Heart right ventricle (tissue), 16 donors: ENCODE measurements around the gene AMPH. TPM values are rescaled to one million over a fixed set of nuclear protein-coding genes. Genes with fewer than 3 reads are reported as not detected.

ENCODE experiments used
- ATAC-seq, 8 donors: fragments of 200-7000 bp; cut with Tn5 transposase; one replicate each; pipeline ENCODE4 v1.9.1; 2020; ENCODE audit warnings: mild to moderate bottlenecking in 8 of 8, moderate library complexity in 8 of 8, moderate number of reproducible peaks in 1 of 8
- DNase-seq, 2 donors: peaks; one replicate each; pipeline ENCODE4 v3.0.0-alpha.2; 2020
- H3K27ac ChIP-seq, 10 donors: fragments of 200-600 bp; sonication (generic) in 2 of 10; one replicate each; pipeline versions ENCODE4 v1.5.0 to v1.8.0; 2020 to 2022; ENCODE audit warnings: mild to moderate bottlenecking in 3 of 10
- H3K27me3 ChIP-seq, 7 donors: fragments of 200-600 bp; one replicate each; pipeline ENCODE4 v1.8.0; 2021 to 2022; ENCODE audit warnings: mild to moderate bottlenecking in 2 of 7
- H3K36me3 ChIP-seq, 9 donors: fragments of 200-600 bp; sonication (generic) in 1 of 9; one replicate each; pipeline versions ENCODE4 v1.5.0 to v1.8.0; 2020 to 2022; ENCODE audit warnings: mild to moderate bottlenecking in 2 of 9
- H3K4me1 ChIP-seq, 9 donors: fragments of 200-600 bp; sonication (generic) in 1 of 9; one replicate each; pipeline versions ENCODE4 v1.5.0 to v1.8.0; 2020 to 2022; ENCODE audit warnings: mild to moderate bottlenecking in 4 of 9
- H3K4me3 ChIP-seq, 10 donors: fragments of 200-600 bp; sonication (generic) in 2 of 10; one replicate each; pipeline versions ENCODE4 v1.5.0 to v1.8.0; 2020 to 2022; ENCODE audit warnings: mild to moderate bottlenecking in 7 of 10, moderate library complexity in 2 of 10
- H3K9me3 ChIP-seq, 11 donors: fragments of 200-600 bp in 10 of 11; sonication (generic) in 2 of 11; one replicate each; pipeline versions ENCODE4 v1.5.0 to v1.8.0; 2013 to 2022; ENCODE audit warnings: mild to moderate bottlenecking in 2 of 11, control low read depth in 1 of 11, moderate library complexity in 1 of 11
- WGBS, 2 donors: extraction: QIAGEN DNeasy Blood & Tissue Kit; methylation state at CpG; one replicate each; pipeline ENCODE4 v1.1.7; 2013; ENCODE audit warnings: inconsistent platforms in 1 of 2; 5-methylcytosine and 5-hydroxymethylcytosine counted together
- intact Hi-C, 10 donors: fragments of 100-400 bp; cut with DNase I; formaldehyde crosslinking; loops; one replicate each; pipeline versions ENCODE4 v1.11.1 to v1.14.2; 2022
- polyA plus RNA-seq, 2 donors: library from polyadenylated mRNA; stranded (reverse); fragments of 200-250 nt; gene quantifications; one replicate each; pipeline ENCODE4 v1.2.3, GENCODE V29; 2013
- total RNA-seq, 10 donors: library from RNA; stranded (reverse); fragmentation: NEBNext Ultra II Directional in 3 of 10; extraction: Animal tissue kit (Norgen Biotek cat#: 25700) in 3 of 10; gene quantifications; one replicate each; pipeline versions ENCODE4 v1.2.1 to v1.2.4, GENCODE V29; 2021 to 2023
- TF ChIP-seq, protein P1 (sequence below), 9 donors: fragments of 200-600 bp; sonication (generic) in 2 of 9; IDR thresholded peaks; one replicate each; pipeline versions ENCODE4 v1.5.0 to v1.8.0; 2021 to 2022; ENCODE audit warnings: antibody characterized with exemption in 9 of 9, mild to moderate bottlenecking in 5 of 9, moderate library complexity in 1 of 9
- donor health status: Arrhythmogenic right ventricular cardiomyopathy.
- donor health status: ischemic (EF 13 %, LVEDD 7.1; RV severe dilation, severe dysfunction).
- donor health status: healthy with polysubstance abuse.
- donor health status: DM: no; HTN: yes; CAD: no.
- donor health status: DM: no; HTN: no; CAD: no.
- donor health status: ischemic (EF 25% LVEDD 6.9; RV normal size, moderate dysfunction).
- donor health status: ischemic (EF 25% LVEDD 5.7; RV mildly dilated, moderate dysfunction).
- donor health status: healthy.
- donor health status: DM: yes; HTN: yes; CAD: no.
- donor health status: Ischemic cardiomyopathy.
- donor health status: ischemic (EF 35%, LVEDD 5.7; RV mildly dilated, moderate dysfunction).
- donor health status: nonischemic (EF 11% LVEDD 7.7; RV severe dilation, severe dysfunction).
- donor health status: DM: yes; HTN: yes; CAD: no.
- donor health status: PGD.
- donor health status: ischemic (EF 29% LVEDD 5.4; RV normal size, mild dysfunction).
- donor health status: nonischemic (EF 23%, LVEDD 6.1; RV moderate dilation, normal function).

The AMPH gene
- total and polyA plus RNA-seq, 12 donors: 0.95 to 3.5 (median 2.3) TPM

GRCh38 chr7:38461887-38462286 is 169.3 kb downstream of the AMPH start:
- 93 to 95% methylated on average over 7 of the region's 7 CpGs for WGBS, 2 donors
- Histone ChIP-seq H3K27ac (no peak overlapping the region), H3K4me1 (no peaks in the 10 kb centered on the region), H3K9me3 (peaks cover 0 to 19% (median 0%) of the 10 kb centered on the region in 11 donors), H3K27me3 (no peaks in the 10 kb centered on the region), H3K36me3 (no peaks in the 10 kb centered on the region), H3K4me3 (no peak overlapping the region)
- TF ChIP-seq, protein P1, sequence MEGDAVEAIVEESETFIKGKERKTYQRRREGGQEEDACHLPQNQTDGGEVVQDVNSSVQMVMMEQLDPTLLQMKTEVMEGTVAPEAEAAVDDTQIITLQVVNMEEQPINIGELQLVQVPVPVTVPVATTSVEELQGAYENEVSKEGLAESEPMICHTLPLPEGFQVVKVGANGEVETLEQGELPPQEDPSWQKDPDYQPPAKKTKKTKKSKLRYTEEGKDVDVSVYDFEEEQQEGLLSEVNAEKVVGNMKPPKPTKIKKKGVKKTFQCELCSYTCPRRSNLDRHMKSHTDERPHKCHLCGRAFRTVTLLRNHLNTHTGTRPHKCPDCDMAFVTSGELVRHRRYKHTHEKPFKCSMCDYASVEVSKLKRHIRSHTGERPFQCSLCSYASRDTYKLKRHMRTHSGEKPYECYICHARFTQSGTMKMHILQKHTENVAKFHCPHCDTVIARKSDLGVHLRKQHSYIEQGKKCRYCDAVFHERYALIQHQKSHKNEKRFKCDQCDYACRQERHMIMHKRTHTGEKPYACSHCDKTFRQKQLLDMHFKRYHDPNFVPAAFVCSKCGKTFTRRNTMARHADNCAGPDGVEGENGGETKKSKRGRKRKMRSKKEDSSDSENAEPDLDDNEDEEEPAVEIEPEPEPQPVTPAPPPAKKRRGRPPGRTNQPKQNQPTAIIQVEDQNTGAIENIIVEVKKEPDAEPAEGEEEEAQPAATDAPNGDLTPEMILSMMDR (IDR thresholded peaks at IDR 0.05): no peak
- DNase-seq (no peak), ATAC-seq (no peak)
- intact Hi-C loops: no loop called here

DNA sequence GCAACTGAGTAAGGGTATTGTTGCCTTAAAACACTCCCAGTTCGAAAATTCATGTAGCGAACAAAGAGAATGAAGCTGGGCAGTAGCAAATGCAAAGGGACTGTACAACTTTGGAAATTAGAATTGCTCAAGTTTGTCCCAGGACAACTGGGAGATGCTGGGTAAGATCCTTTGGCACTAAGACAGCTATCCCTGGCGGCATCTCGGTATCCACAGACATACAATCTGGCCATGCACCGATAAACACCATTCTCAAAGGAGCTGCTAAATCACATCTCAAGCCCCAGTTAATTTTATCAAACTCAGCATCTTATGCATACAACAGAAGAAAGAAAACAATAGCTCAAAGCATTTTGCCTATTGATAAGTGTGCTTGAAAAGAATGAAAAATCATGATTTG is 177.3 kb downstream of the AMPH start:
- ATAC-seq (no peak), DNase-seq (no peak)
- no peaks in the 10 kb centered on the region for H3K27me3 ChIP-seq
- H3K4me3 ChIP-seq: no peak overlapping the region
- peaks cover 0 to 19% (median 9%) of the 10 kb centered on the region in 9 donors for H3K4me1 ChIP-seq
- intact Hi-C loops: loop anchor here in 6 of 10 donors (2.0 to 10.0 kb wide), 6 partner anchors 201 to 295 kb away; no protein-coding TSS in a partner anchor
- TF ChIP-seq, protein P1 (IDR thresholded peaks at IDR 0.05): no peak
- H3K27ac ChIP-seq: peak overlapping the region in 1 of 10 donors; percentile 51
- 85 to 89% methylated on average over 5 of the region's 5 CpGs for WGBS, 2 donors
- H3K9me3 ChIP-seq: peaks cover 0 to 6% (median 0%) of the 10 kb centered on the region in 11 donors
- H3K36me3 ChIP-seq: no peaks in the 10 kb centered on the region

GRCh38 chr7:38453168-38453567 is 178.0 kb downstream of the AMPH start:
- Histone ChIP-seq H3K36me3 (no peaks in the 10 kb centered on the region), H3K27me3 (no peaks in the 10 kb centered on the region), H3K4me1 (peaks cover 0 to 19% (median 9%) of the 10 kb centered on the region in 9 donors), H3K27ac (peak overlapping the region in 3 of 10 donors; percentile 20 to 51 (median 37)), H3K9me3 (no peaks in the 10 kb centered on the region), H3K4me3 (no peak overlapping the region)
- DNase-seq: peak in 1 of 2 donors; percentile 9
- ATAC-seq: peak in 6 of 8 donors; percentile 43 to 64 (median 56)
- TF ChIP-seq, protein P1 (IDR thresholded peaks at IDR 0.05): no peak
- WGBS, 2 donors: 36 to 37% methylated on average over 3 of the region's 3 CpGs
- intact Hi-C loops: loop anchor here in 6 of 10 donors (2.0 to 10.0 kb wide), 6 partner anchors 202 to 296 kb away; no protein-coding TSS in a partner anchor

GRCh38 chr7:38452681-38453108 is 178.5 kb downstream of the AMPH start:
- H3K27ac ChIP-seq: peak overlapping the region in 3 of 10 donors; percentile 20 to 51 (median 37)
- DNase-seq (no peak), ATAC-seq (peak in 7 of 8 donors; percentile 27 to 74 (median 66))
- WGBS, 2 donors: 58 to 68% methylated on average over 1 of the region's 1 CpG
- H3K9me3 ChIP-seq: no peaks in the 10 kb centered on the region
- H3K27me3 ChIP-seq: no peaks in the 10 kb centered on the region
- peaks cover 0 to 19% (median 9%) of the 10 kb centered on the region in 9 donors for H3K4me1 ChIP-seq
- TF ChIP-seq, protein P1 (IDR thresholded peaks at IDR 0.05): no peak
- no peaks in the 10 kb centered on the region for H3K36me3 ChIP-seq
- intact Hi-C loops: loop anchor here in 6 of 10 donors (2.0 to 10.0 kb wide), 6 partner anchors 202 to 296 kb away; no protein-coding TSS in a partner anchor
- H3K4me3 ChIP-seq: no peak overlapping the region
